ENCODE measurements around the gene GAS2L3.
"Not testable (repeated sequence)": the region's sequence is repeated elsewhere in the genome, so short reads cannot be mapped to it uniquely, and the experiment has no call there.

DNA sequence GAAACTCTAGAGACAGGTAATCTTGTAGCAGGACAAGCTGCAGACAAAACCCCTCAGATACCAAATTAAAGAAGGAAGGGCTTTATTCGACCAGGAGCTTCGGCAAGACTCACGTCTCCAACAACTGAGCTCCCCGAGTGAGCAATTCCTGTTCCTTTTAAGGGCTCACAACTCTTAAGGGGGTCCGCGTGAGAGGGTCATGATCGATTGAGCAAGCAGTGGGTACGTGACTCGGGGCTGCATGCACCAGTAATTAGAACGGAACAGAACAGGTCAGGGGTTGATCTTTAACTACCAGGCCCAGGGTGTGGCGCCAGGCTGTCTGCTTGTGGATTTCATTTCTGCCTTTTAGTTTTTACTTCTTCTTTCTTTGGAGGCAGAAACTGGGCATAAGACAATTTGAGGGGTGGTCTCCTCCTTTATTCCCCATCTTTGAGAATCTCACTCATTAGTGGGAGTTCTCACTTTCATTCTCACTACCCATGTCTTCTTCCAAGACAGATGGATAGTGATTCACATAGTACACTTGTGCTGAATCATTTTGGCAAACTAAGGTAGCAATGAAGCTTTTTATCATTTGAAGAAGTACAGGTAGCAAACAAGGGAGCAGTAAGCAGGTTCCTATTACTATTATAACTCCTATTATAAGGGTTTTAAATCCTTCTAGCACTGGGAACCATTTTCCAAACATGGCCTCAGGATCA, 59.8 kb downstream of the GAS2L3 start:
- TF ChIP-seq, protein P1, sequence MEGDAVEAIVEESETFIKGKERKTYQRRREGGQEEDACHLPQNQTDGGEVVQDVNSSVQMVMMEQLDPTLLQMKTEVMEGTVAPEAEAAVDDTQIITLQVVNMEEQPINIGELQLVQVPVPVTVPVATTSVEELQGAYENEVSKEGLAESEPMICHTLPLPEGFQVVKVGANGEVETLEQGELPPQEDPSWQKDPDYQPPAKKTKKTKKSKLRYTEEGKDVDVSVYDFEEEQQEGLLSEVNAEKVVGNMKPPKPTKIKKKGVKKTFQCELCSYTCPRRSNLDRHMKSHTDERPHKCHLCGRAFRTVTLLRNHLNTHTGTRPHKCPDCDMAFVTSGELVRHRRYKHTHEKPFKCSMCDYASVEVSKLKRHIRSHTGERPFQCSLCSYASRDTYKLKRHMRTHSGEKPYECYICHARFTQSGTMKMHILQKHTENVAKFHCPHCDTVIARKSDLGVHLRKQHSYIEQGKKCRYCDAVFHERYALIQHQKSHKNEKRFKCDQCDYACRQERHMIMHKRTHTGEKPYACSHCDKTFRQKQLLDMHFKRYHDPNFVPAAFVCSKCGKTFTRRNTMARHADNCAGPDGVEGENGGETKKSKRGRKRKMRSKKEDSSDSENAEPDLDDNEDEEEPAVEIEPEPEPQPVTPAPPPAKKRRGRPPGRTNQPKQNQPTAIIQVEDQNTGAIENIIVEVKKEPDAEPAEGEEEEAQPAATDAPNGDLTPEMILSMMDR (IDR thresholded peaks at IDR 0.05) = not testable (repeated sequence)
- TF ChIP-seq POLR2A (IDR thresholded peaks at IDR 0.05) = not testable (repeated sequence)
